ENCODE results near the gene THBS3. TPM values are rescaled to one million over a fixed set of nuclear protein-coding genes. Genes with fewer than 3 reads are reported as not detected.

Gene THBS3
- 23.2 and 28.0 TPM in 2 replicates for total RNA-seq (ENCODE audit: low replicate concordance)
- long read RNA-seq, transcript THBS3-201 (23 exons, 3,145 nt) = major isoform, 9 of 15 reads
- long read RNA-seq, partial matches to known transcripts = 3 of 15 reads
- long read RNA-seq, other reads (novel, unspliced or antisense) = 3 of 15 reads

- Mint-ChIP-seq H3K4me1 (ENCODE audit: unreplicated experiment) (peaks cover 17% of the 10 kb centered on the region), H3K4me3 (peak within 1 kb of the TSS; percentile 92), H3K9me3 (no peaks in the 10 kb centered on the region), H3K27me3 (no peaks in the 10 kb centered on the region), H3K36me3 (no peaks in the 10 kb centered on the region), H3K27ac (peak within 1 kb of the TSS; percentile 93)
- DNase-seq (ENCODE audit: extremely low spot score, unreplicated experiment) = no peak
- TF ChIP-seq CTCF (conservative IDR thresholded peaks at IDR 0.05) = no peak
Observed at GRCh38 chr1:155207806-155208540, at the start of gene THBS3. THBS3 (minus strand) TSS chr1:155207897; CDS start chr1:155207876, 21 bp downstream.

- H3K36me3 Mint-ChIP-seq = peaks cover 21% of the 10 kb centered on the region
- H3K27me3 Mint-ChIP-seq = no peaks in the 10 kb centered on the region
- H3K9me3 Mint-ChIP-seq = no peaks in the 10 kb centered on the region
- peak overlapping the region; percentile 91 for H3K4me3 Mint-ChIP-seq
- peak overlapping the region; percentile 87 for H3K27ac Mint-ChIP-seq
- DNase-seq (ENCODE audit: extremely low spot score, unreplicated experiment) = no peak
- H3K4me1 Mint-ChIP-seq (ENCODE audit: unreplicated experiment) = peaks cover 34% of the 10 kb centered on the region
- no peak for TF ChIP-seq CTCF (conservative IDR thresholded peaks at IDR 0.05)
Observed at GRCh38 chr1:155256058-155256852, 48.6 kb upstream of the THBS3 start.

DNA sequence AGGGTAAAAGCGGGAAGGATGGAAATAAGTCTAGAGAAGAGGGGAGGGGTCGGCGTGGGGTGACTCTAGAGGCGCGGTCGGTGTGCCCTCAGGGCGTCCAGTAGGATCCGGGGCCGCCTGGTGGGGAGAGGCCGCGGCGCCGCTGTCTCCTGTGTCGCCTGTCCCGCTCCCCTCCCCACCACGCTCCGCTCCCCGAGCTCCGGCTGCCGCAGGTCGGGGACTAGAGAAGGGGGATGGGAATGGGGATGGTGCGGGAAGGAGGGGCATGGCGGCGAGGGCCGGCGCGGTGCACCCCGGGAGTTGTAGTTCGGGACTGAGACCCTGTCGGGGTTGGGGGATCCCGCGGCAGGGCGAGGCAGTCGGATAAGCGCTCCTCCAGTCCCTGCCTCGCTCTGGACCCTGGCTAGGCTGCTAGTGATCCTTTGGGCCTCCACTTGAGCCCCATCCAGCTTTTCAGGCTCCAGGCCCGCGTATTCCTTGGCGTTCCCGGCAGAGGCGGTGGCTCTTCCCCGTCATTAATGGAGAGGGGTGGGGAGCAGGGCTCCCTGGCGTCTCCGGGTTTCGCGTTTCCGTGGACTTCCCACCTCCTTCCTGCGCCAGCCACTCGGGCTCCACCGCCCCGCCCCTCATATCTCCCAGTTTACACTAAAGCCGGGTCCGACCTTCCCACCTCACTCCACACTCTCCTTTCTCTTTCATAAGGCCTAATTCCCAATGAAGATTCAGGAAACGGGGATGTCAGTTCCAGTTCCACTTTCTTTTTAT, 47.7 kb upstream of the THBS3 start, which contains the start of gene ENTREP3:
TSS of gene ENTREP3 (minus strand) at position 241 of the 765 bp plus-strand sequence. CDS start 606 bp downstream, outside the sequence.
- TF ChIP-seq CTCF (conservative IDR thresholded peaks at IDR 0.05) = peak; percentile 61
- Mint-ChIP-seq H3K4me3 (peak within 1 kb of the TSS; percentile 91), H3K9me3 (no peaks in the 10 kb centered on the region), H3K27ac (peak within 1 kb of the TSS; percentile 87), H3K27me3 (no peaks in the 10 kb centered on the region), H3K36me3 (peaks cover 15% of the 10 kb centered on the region), H3K4me1 (ENCODE audit: unreplicated experiment) (peaks cover 33% of the 10 kb centered on the region)
- DNase-seq (ENCODE audit: extremely low spot score, unreplicated experiment) = peak; percentile 91

- Mint-ChIP-seq H3K27ac (no peak overlapping the region), H3K27me3 (no peaks in the 10 kb centered on the region), H3K9me3 (no peaks in the 10 kb centered on the region), H3K4me1 (ENCODE audit: unreplicated experiment) (peaks cover 33% of the 10 kb centered on the region), H3K4me3 (peak overlapping the region; percentile 91), H3K36me3 (peaks cover 12% of the 10 kb centered on the region)
- no peak for DNase-seq (ENCODE audit: extremely low spot score, unreplicated experiment)
- TF ChIP-seq CTCF (conservative IDR thresholded peaks at IDR 0.05) = no peak
Observed at GRCh38 chr1:155254714-155255242, 47.1 kb upstream of the THBS3 start.

DNA sequence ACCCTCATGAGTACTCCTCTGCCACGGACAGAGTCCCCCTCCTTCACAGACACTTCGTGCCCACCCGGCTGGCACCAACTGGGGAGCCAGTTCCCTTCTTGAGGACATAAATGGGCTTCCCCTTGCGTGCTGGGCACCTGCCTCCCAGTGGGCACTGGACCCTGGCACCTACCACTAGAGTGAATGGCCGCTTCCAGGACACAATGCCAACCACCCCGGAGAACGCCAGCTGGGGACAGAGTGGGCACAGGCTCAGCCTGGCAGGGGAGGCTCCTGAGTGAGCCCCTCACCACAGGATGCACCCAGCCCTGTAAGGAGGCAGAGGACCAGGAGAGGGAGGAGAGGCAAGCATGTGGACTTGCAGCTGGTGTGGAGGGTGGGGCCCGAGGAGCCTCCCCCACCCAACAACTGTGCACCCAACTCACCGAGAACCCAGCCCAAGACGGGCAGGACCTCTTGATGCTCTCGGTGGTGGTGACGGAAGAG, 46.6 kb upstream of the THBS3 start:
- Mint-ChIP-seq H3K36me3 (peaks cover 12% of the 10 kb centered on the region), H3K9me3 (no peaks in the 10 kb centered on the region), H3K27me3 (no peaks in the 10 kb centered on the region), H3K4me3 (peak overlapping the region; percentile 91), H3K4me1 (ENCODE audit: unreplicated experiment) (peaks cover 33% of the 10 kb centered on the region), H3K27ac (peak overlapping the region; percentile 61)
- TF ChIP-seq CTCF (conservative IDR thresholded peaks at IDR 0.05) = no peak
- no peak for DNase-seq (ENCODE audit: extremely low spot score, unreplicated experiment)

Measured in type B pancreatic cell (in vitro differentiated cells).